Measurements from ENCODE around the gene DDR2. TPM values are rescaled to one million over a fixed set of nuclear protein-coding genes. Genes with fewer than 3 reads are reported as not detected.

DDR2 gene
- total RNA-seq, 1 experiment from 2014 or later = 1.9 TPM

- Histone ChIP-seq H3K36me3 (ENCODE audit: control insufficient read depth, insufficient read depth, low read length) (no peaks in the 10 kb centered on the region), H3K27me3 (ENCODE audit: control insufficient read depth, insufficient read depth, low read length) (no peaks in the 10 kb centered on the region), H3K4me1 (ENCODE audit: control insufficient read depth, insufficient read depth, low read length) (no peaks in the 10 kb centered on the region), H3K27ac (ENCODE audit: low read length) (no peak overlapping the region), H3K9me3 (ENCODE audit: control insufficient read depth, insufficient read depth, low read depth, low read length) (no peaks in the 10 kb centered on the region), H3K4me3 (ENCODE audit: low read depth in 2 of 2, low read length in 2 of 2) (no peak overlapping the region)
- TF ChIP-seq, protein P1, sequence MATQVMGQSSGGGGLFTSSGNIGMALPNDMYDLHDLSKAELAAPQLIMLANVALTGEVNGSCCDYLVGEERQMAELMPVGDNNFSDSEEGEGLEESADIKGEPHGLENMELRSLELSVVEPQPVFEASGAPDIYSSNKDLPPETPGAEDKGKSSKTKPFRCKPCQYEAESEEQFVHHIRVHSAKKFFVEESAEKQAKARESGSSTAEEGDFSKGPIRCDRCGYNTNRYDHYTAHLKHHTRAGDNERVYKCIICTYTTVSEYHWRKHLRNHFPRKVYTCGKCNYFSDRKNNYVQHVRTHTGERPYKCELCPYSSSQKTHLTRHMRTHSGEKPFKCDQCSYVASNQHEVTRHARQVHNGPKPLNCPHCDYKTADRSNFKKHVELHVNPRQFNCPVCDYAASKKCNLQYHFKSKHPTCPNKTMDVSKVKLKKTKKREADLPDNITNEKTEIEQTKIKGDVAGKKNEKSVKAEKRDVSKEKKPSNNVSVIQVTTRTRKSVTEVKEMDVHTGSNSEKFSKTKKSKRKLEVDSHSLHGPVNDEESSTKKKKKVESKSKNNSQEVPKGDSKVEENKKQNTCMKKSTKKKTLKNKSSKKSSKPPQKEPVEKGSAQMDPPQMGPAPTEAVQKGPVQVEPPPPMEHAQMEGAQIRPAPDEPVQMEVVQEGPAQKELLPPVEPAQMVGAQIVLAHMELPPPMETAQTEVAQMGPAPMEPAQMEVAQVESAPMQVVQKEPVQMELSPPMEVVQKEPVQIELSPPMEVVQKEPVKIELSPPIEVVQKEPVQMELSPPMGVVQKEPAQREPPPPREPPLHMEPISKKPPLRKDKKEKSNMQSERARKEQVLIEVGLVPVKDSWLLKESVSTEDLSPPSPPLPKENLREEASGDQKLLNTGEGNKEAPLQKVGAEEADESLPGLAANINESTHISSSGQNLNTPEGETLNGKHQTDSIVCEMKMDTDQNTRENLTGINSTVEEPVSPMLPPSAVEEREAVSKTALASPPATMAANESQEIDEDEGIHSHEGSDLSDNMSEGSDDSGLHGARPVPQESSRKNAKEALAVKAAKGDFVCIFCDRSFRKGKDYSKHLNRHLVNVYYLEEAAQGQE (IDR thresholded peaks at IDR 0.05; ENCODE audit: insufficient read depth in 1 of 2, low read depth in 2 of 2, low read length in 1 of 2) = no peak
- no peak for TF ChIP-seq SIN3A (IDR thresholded peaks at IDR 0.05; ENCODE audit: borderline replicate concordance, insufficient read depth, low read depth, low read length)
- no peak for TF ChIP-seq TCF7L2 (IDR thresholded peaks at IDR 0.05; ENCODE audit: low read depth, low read length)
- no peak for TF ChIP-seq POLR2AphosphoS5 (IDR thresholded peaks at IDR 0.05; ENCODE audit: low read depth, low read length)
- TF ChIP-seq CTCF (IDR thresholded peaks at IDR 0.05) = no peak
- DNase-seq (ENCODE audit: low read depth, low spot score) (no peak), ATAC-seq (no peak)
- ChIA-PET POLR2A (no interaction called here), CTCF (no interaction called here)
- in situ Hi-C loops (cut with HindIII; ENCODE audit: low pct_unique_long_range_greater_than_20kb, low sequenced_read_pairs) (no loop called here), intact Hi-C loops (cut with micrococcal nuclease; ENCODE audit: unreplicated experiment) (no loop called here)
- BruUV-seq (replicated peaks) = no TSS peak
Measured at GRCh38 chr1:162706606-162707005, 74.3 kb downstream of the DDR2 start.

GRCh38 chr1:162708286-162708685 is 76.0 kb downstream of the DDR2 start:
- ATAC-seq (no peak), DNase-seq (ENCODE audit: low read depth, low spot score) (no peak)
- ChIA-PET CTCF (no interaction called here), POLR2A (no interaction called here)
- no peak overlapping the region for H3K27ac ChIP-seq (ENCODE audit: low read length)
- no peaks in the 10 kb centered on the region for H3K9me3 ChIP-seq (ENCODE audit: control insufficient read depth, insufficient read depth, low read depth, low read length)
- no TSS peak for BruUV-seq (replicated peaks)
- no peaks in the 10 kb centered on the region for H3K27me3 ChIP-seq (ENCODE audit: control insufficient read depth, insufficient read depth, low read length)
- intact Hi-C loops (cut with micrococcal nuclease; ENCODE audit: unreplicated experiment) = no loop called here
- no peak overlapping the region for H3K4me3 ChIP-seq (ENCODE audit: low read depth in 2 of 2, low read length in 2 of 2)
- in situ Hi-C loops (cut with HindIII; ENCODE audit: low pct_unique_long_range_greater_than_20kb, low sequenced_read_pairs) = no loop called here
- H3K36me3 ChIP-seq (ENCODE audit: control insufficient read depth, insufficient read depth, low read length) = no peaks in the 10 kb centered on the region
- TF ChIP-seq, protein P1 (IDR thresholded peaks at IDR 0.05; ENCODE audit: insufficient read depth in 1 of 2, low read depth in 2 of 2, low read length in 1 of 2) = no peak
- TF ChIP-seq TCF7L2 (IDR thresholded peaks at IDR 0.05; ENCODE audit: low read depth, low read length) (no peak), CTCF (IDR thresholded peaks at IDR 0.05) (no peak), POLR2AphosphoS5 (IDR thresholded peaks at IDR 0.05; ENCODE audit: low read depth, low read length) (no peak), SIN3A (IDR thresholded peaks at IDR 0.05; ENCODE audit: borderline replicate concordance, insufficient read depth, low read depth, low read length) (no peak)
- H3K4me1 ChIP-seq (ENCODE audit: control insufficient read depth, insufficient read depth, low read length) = no peaks in the 10 kb centered on the region
